ENCODE results near the gene LXN. TPM values are rescaled to one million over a fixed set of nuclear protein-coding genes. Genes with fewer than 3 reads are reported as not detected.

LXN gene
- total and polyA plus RNA-seq, 7 experiments from 2014 or later, result 2.1 to 18.8 (median 6.7) TPM

DNA sequence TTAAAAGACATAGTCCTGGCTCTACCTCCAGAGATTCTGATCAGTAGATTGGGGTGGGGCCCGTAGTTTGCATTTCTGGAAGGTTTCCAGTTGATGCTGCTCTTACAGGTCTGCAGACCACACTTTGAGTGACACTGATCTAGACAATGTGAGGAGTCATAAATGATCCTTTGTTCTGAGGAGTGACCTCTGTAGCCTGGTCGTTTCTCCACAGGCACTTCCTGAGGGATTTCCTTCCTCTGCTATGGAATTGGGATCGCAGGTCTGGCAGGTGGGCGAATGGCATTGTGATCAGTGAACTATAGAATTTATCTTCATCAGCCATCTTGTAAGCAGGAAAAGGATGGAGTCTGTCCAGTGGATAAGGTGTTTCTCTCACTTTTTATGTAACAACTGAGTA lies 22.7 kb downstream of the LXN start:
- CTCF ChIA-PET, result no interaction called here
- peak overlapping the region in 3 of 9 donors; percentile 6 to 19 (median 9) for H3K27ac Mint-ChIP-seq
- peaks cover 4 to 37% (median 10%) of the 10 kb centered on the region in 3 experiments for H3K36me3 ChIP-seq (ENCODE audit: control insufficient read depth in 2 of 3, insufficient read depth in 3 of 3, low read length in 3 of 3)

DNA sequence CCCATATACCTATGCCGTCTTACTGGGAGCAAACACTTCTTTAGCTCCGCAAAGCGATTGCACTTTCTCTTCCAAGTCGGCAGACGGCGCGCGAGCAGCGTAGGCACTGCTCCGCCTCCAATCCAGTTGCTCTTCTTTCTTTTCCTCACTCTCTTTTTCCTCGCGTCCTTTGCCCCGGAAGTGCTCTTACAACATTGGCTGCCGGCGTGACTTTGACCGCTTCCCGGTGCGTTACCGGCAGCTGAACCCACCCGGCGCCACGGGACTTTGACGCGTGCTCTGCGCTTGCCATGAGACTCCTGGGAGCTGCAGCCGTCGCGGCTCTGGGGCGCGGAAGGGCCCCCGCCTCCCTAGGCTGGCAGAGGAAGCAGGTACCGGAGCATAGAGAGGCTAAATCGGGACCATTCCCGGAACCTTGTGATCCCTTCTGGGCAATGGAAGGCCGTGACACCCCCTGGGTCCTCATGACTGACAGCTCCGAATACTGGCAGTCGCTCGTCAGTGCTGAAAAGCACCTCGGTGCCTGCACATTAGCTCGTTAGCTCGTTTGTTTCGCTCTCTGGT lies 28.0 kb downstream of the LXN start, which contains the start of gene GFM1:
TSS of gene GFM1 (plus strand) at position 183 of the 564 bp plus-strand sequence. CDS start at position 291, 108 bp downstream.
- no peaks in the 10 kb centered on the region for H3K9me3 ChIP-seq (ENCODE audit: control insufficient read depth in 2 of 3, low read length in 3 of 3)
- H3K27ac ChIP-seq (ENCODE audit: low read depth, low read length), result peak within 1 kb of the TSS; percentile 82
- H3K4me3 ChIP-seq (ENCODE audit: low read length), result peak within 1 kb of the TSS; percentile 98
- H3K36me3 ChIP-seq (ENCODE audit: control insufficient read depth in 2 of 3, insufficient read depth in 3 of 3, low read length in 3 of 3), result peaks cover 0 to 8% (median 5%) of the 10 kb centered on the region in 3 experiments
- Mint-ChIP-seq H3K4me3 (peak within 1 kb of the TSS; percentile 87 to 98 (median 96)), H3K27me3 (no peaks in the 10 kb centered on the region), H3K9me3 (no peaks in the 10 kb centered on the region), H3K36me3 (peaks cover 0 to 20% (median 11%) of the 10 kb centered on the region in 5 donors), H3K27ac (peak within 1 kb of the TSS; percentile 63 to 96 (median 93)), H3K4me1 (peaks cover 17 to 58% (median 41%) of the 10 kb centered on the region in 7 donors)
- intact Hi-C loops (cut with micrococcal nuclease), result loop anchor here (2.0 to 10.0 kb wide), 17 partner anchors 14 to 1970 kb away; partner anchors contain the start of genes IFT80 (in 2 of the 2), KPNA4 (in 2 of the 2), MLF1 (in 2 of the 2) and RSRC1 (in 2 of the 2)
- peak; percentile 98 for ATAC-seq
- CTCF ChIA-PET, result interaction anchor here (0.6 to 4.4 kb wide), 13 partner anchors 13 to 891 kb away, joined by 3 to 27 read pairs (median 5); partner anchors contain the start of gene MFSD1
- peaks cover 8 to 21% of the 10 kb centered on the region in 2 donors for H3K4me1 ChIP-seq (ENCODE audit: control insufficient read depth in 2 of 2, insufficient read depth in 2 of 2, low read length in 2 of 2)
- POLR2A ChIA-PET, result interaction anchor here (0.8 to 2.8 kb wide), 8 partner anchors 16 to 1469 kb away, joined by 3 to 17 read pairs (median 5); partner anchors contain the start of genes LXN, MFSD1 and RSRC1
- peak; percentile 76 to 92 (median 86) for DNase-seq
- H3K27me3 ChIP-seq (ENCODE audit: control insufficient read depth in 2 of 2, insufficient read depth in 2 of 2, low read length in 2 of 2), result no peaks in the 10 kb centered on the region

More for the DNA sequence above, 22.7 kb downstream of the LXN start:
- intact Hi-C loops (cut with micrococcal nuclease), result loop anchor here in 1 of 2 donors (10.0 kb wide), 2 partner anchors 1475 to 1975 kb away; partner anchors contain the start of gene TIPARP
- DNase-seq (no peak), ATAC-seq (no peak)
- Mint-ChIP-seq H3K4me1 (peaks cover 16 to 45% (median 27%) of the 10 kb centered on the region in 7 donors), H3K36me3 (peaks cover 0 to 28% (median 17%) of the 10 kb centered on the region in 5 donors), H3K27me3 (no peaks in the 10 kb centered on the region), H3K4me3 (no peak overlapping the region), H3K9me3 (no peaks in the 10 kb centered on the region)
- POLR2A ChIA-PET, result no interaction called here
- no peak overlapping the region for H3K27ac ChIP-seq (ENCODE audit: low read depth, low read length)
- H3K27me3 ChIP-seq (ENCODE audit: control insufficient read depth in 2 of 2, insufficient read depth in 2 of 2, low read length in 2 of 2), result no peaks in the 10 kb centered on the region
- peaks cover 3 to 8% of the 10 kb centered on the region in 2 donors for H3K4me1 ChIP-seq (ENCODE audit: control insufficient read depth in 2 of 2, insufficient read depth in 2 of 2, low read length in 2 of 2)
- H3K9me3 ChIP-seq (ENCODE audit: control insufficient read depth in 2 of 3, low read length in 3 of 3), result no peaks in the 10 kb centered on the region
- H3K4me3 ChIP-seq (ENCODE audit: low read length), result no peak overlapping the region

DNA sequence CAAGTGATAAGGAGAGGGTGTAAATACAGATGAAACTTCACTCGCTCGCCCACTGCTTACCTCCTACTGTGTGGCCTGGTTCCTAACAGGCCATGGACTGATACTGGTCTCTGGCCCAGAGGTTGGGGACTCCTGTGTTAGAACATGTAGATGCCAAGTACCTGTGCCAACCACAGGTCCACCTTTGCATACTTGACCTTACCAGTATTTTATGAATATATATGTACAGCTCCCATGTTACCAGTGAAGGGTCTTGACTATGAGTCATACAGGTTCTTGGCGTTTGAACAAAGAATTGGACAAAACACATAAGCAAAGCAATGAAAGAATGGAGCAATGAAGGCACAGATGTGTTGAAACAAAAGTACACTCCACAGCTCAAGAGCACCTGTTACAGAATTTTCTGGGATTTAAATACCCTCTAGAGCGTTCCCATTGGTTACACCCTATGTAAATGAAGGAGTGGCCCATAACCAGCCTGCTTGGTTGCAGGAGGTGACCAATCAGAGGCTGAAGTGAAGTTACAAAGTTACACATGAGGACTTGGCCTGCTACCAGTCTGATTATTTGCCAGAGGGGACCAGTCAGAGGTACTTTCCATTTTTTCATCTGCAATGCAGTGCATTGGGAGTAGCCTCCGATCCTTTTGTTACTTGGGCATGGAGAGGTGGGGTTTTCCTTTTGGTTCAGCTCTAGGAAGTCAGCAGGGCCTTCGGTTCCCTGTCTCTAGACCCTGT lies 29.8 kb downstream of the LXN start:
- H3K27me3 ChIP-seq (ENCODE audit: control insufficient read depth in 2 of 2, insufficient read depth in 2 of 2, low read length in 2 of 2), result no peaks in the 10 kb centered on the region
- no peaks in the 10 kb centered on the region for H3K9me3 ChIP-seq (ENCODE audit: control insufficient read depth in 2 of 3, low read length in 3 of 3)
- CTCF ChIA-PET, result interaction anchor here (1.2 to 4.4 kb wide), 2 partner anchors 17 to 149 kb away, joined by 7 to 27 read pairs; no protein-coding TSS in a partner anchor
- no peak overlapping the region for H3K4me3 ChIP-seq (ENCODE audit: low read length)
- no peak for ATAC-seq
- DNase-seq, result no peak
- intact Hi-C loops (cut with micrococcal nuclease), result loop anchor here (5.0 to 10.0 kb wide), 10 partner anchors 70 to 1968 kb away; partner anchors contain the start of genes IFT80 (in 1 of the 2), KPNA4 (in 1 of the 2), MLF1 (in 1 of the 2) and RSRC1 (in 1 of the 2)
- H3K4me1 ChIP-seq (ENCODE audit: control insufficient read depth in 2 of 2, insufficient read depth in 2 of 2, low read length in 2 of 2), result peaks cover 8 to 21% of the 10 kb centered on the region in 2 donors
- Mint-ChIP-seq H3K36me3 (peaks cover 0 to 9% (median 2%) of the 10 kb centered on the region in 5 donors), H3K4me3 (peak overlapping the region in 3 of 10 donors; percentile 7 to 61 (median 13)), H3K4me1 (peaks cover 11 to 49% (median 34%) of the 10 kb centered on the region in 7 donors), H3K27me3 (no peaks in the 10 kb centered on the region), H3K9me3 (no peaks in the 10 kb centered on the region), H3K27ac (peak overlapping the region in 3 of 9 donors; percentile 28 to 83 (median 38))
- no peak overlapping the region for H3K27ac ChIP-seq (ENCODE audit: low read depth, low read length)
- peaks cover 0 to 5% (median 5%) of the 10 kb centered on the region in 3 experiments for H3K36me3 ChIP-seq (ENCODE audit: control insufficient read depth in 2 of 3, insufficient read depth in 3 of 3, low read length in 3 of 3)
- POLR2A ChIA-PET, result interaction anchor here (0.6 kb wide), 1 partner anchor 1425 kb away, joined by 5 read pairs; no protein-coding TSS in a partner anchor

DNA sequence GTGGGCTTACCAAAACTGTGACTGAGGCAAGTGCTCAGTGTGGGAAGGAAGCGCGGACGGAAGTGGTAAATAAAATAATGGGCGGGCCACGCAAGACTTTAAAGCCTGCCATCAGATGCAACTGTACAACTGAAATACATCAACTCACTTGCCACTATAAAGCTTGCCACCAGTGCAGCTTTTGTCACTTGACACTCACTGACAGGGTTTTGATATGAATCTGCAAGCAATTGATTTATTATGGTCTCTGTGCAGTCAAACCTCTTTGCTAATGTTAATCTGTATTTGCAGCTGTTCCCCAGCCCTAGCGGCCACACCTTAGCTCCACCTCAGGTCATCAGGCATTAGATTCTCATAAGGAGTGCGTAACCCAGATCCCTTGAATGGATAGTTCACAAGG lies 30.4 kb downstream of the LXN start:
- Histone ChIP-seq H3K27me3 (ENCODE audit: control insufficient read depth in 2 of 2, insufficient read depth in 2 of 2, low read length in 2 of 2) (no peaks in the 10 kb centered on the region), H3K9me3 (ENCODE audit: control insufficient read depth in 2 of 3, low read length in 3 of 3) (no peaks in the 10 kb centered on the region), H3K27ac (ENCODE audit: low read depth, low read length) (no peak overlapping the region), H3K36me3 (ENCODE audit: control insufficient read depth in 2 of 3, insufficient read depth in 3 of 3, low read length in 3 of 3) (peaks cover 0 to 5% (median 5%) of the 10 kb centered on the region in 3 experiments), H3K4me1 (ENCODE audit: control insufficient read depth in 2 of 2, insufficient read depth in 2 of 2, low read length in 2 of 2) (peaks cover 8 to 21% of the 10 kb centered on the region in 2 donors), H3K4me3 (ENCODE audit: low read length) (no peak overlapping the region)
- H3K4me1 Mint-ChIP-seq, result peaks cover 11 to 43% (median 28%) of the 10 kb centered on the region in 7 donors
- H3K27ac Mint-ChIP-seq, result no peak overlapping the region
- H3K4me3 Mint-ChIP-seq, result no peak overlapping the region
- ATAC-seq (no peak), DNase-seq (no peak)
- H3K27me3 Mint-ChIP-seq, result no peaks in the 10 kb centered on the region
- CTCF ChIA-PET, result interaction anchor here (1.1 to 1.2 kb wide), 2 partner anchors 18 to 150 kb away, joined by 3 to 7 read pairs; no protein-coding TSS in a partner anchor
- peaks cover 0 to 6% (median 0%) of the 10 kb centered on the region in 5 donors for H3K36me3 Mint-ChIP-seq
- no peaks in the 10 kb centered on the region for H3K9me3 Mint-ChIP-seq
- POLR2A ChIA-PET, result interaction anchor here (1.2 kb wide), 1 partner anchor 81 kb away, joined by 3 read pairs; no protein-coding TSS in a partner anchor
- intact Hi-C loops (cut with micrococcal nuclease), result loop anchor here (5.0 to 10.0 kb wide), 10 partner anchors 70 to 1967 kb away; partner anchors contain the start of genes IFT80 (in 1 of the 2), KPNA4 (in 1 of the 2), MLF1 (in 1 of the 2) and RSRC1 (in 1 of the 2)

DNA sequence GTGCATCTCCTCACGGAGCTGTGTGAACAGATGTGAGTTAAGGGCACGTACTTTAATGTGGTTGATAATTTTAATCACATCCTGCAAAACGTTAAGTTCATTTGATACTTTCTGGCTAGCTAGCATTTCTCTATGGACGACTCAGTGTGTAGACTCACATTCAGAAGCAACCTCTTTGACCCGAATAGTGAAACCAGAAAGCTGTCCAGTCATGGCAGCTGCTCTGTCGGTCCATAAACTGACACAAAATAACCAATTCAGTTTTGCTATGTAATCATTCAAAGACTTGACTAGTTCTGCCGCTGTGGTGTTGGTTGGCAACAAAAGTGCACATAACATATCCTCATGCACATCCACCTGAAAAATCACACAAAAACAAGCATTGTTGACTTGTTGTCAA lies 31.8 kb downstream of the LXN start:
- Mint-ChIP-seq H3K4me3 (no peak overlapping the region), H3K4me1 (peaks cover 0 to 31% (median 17%) of the 10 kb centered on the region in 7 donors), H3K27ac (no peak overlapping the region), H3K9me3 (peaks cover 0 to 4% (median 0%) of the 10 kb centered on the region in 11 donors), H3K36me3 (no peaks in the 10 kb centered on the region), H3K27me3 (peaks cover 0 to 4% (median 0%) of the 10 kb centered on the region in 5 donors)
- no peaks in the 10 kb centered on the region for H3K27me3 ChIP-seq (ENCODE audit: control insufficient read depth in 2 of 2, insufficient read depth in 2 of 2, low read length in 2 of 2)
- POLR2A ChIA-PET, result no interaction called here
- no peak overlapping the region for H3K4me3 ChIP-seq (ENCODE audit: low read length)
- H3K4me1 ChIP-seq (ENCODE audit: control insufficient read depth in 2 of 2, insufficient read depth in 2 of 2, low read length in 2 of 2), result peaks cover 3 to 21% of the 10 kb centered on the region in 2 donors
- H3K36me3 ChIP-seq (ENCODE audit: control insufficient read depth in 2 of 3, insufficient read depth in 3 of 3, low read length in 3 of 3), result peaks cover 0 to 5% (median 0%) of the 10 kb centered on the region in 3 experiments
- no peaks in the 10 kb centered on the region for H3K9me3 ChIP-seq (ENCODE audit: control insufficient read depth in 2 of 3, low read length in 3 of 3)
- ATAC-seq (no peak), DNase-seq (no peak)
- intact Hi-C loops (cut with micrococcal nuclease), result loop anchor here (5.0 to 10.0 kb wide), 10 partner anchors 68 to 1966 kb away; partner anchors contain the start of genes IFT80 (in 1 of the 2), KPNA4 (in 1 of the 2), MLF1 (in 1 of the 2) and RSRC1 (in 1 of the 2)
- no peak overlapping the region for H3K27ac ChIP-seq (ENCODE audit: low read depth, low read length)
- CTCF ChIA-PET, result no interaction called here

DNA sequence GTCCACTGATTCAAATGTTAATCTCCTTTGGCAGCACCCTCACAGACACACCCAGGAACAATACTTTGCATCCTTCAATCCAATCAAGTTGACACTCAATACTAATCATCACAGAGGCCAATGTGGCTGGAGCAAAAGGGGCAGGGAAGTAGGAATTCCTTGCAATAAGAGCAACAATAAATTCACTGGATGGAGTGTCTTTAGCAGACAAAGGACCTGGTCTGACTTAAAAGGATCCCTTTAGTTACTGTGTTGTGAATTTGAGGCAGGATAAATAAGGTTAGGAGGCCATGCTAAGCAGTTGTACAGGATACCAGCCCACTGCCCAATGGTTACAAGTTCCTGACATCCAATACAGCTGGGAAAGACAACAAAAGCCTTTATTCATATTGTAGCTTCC lies 40.5 kb downstream of the LXN start:
- no peaks in the 10 kb centered on the region for H3K9me3 ChIP-seq (ENCODE audit: control insufficient read depth in 2 of 3, low read length in 3 of 3)
- H3K27me3 Mint-ChIP-seq, result peaks cover 3 to 35% (median 29%) of the 10 kb centered on the region in 5 donors
- H3K36me3 Mint-ChIP-seq, result no peaks in the 10 kb centered on the region
- H3K9me3 Mint-ChIP-seq, result peaks cover 0 to 4% (median 0%) of the 10 kb centered on the region in 11 donors
- no peak for ATAC-seq
- intact Hi-C loops (cut with micrococcal nuclease), result no loop called here
- no peak overlapping the region for H3K4me3 ChIP-seq (ENCODE audit: low read length)
- no peaks in the 10 kb centered on the region for H3K4me1 Mint-ChIP-seq
- no peaks in the 10 kb centered on the region for H3K4me1 ChIP-seq (ENCODE audit: control insufficient read depth in 2 of 2, insufficient read depth in 2 of 2, low read length in 2 of 2)
- no peak overlapping the region for H3K27ac Mint-ChIP-seq
- H3K36me3 ChIP-seq (ENCODE audit: control insufficient read depth in 2 of 3, insufficient read depth in 3 of 3, low read length in 3 of 3), result no peaks in the 10 kb centered on the region
- ChIA-PET POLR2A (no interaction called here), CTCF (interaction anchor here (2.0 kb wide), 1 partner anchor 12 kb away, joined by 13 read pairs; the partner anchor contains the start of gene GFM1)
- H3K27me3 ChIP-seq (ENCODE audit: control insufficient read depth in 2 of 2, insufficient read depth in 2 of 2, low read length in 2 of 2), result no peaks in the 10 kb centered on the region
- no peak overlapping the region for H3K27ac ChIP-seq (ENCODE audit: low read depth, low read length)
- no peak for DNase-seq
- no peak overlapping the region for H3K4me3 Mint-ChIP-seq
